ENCODE results near the gene WFS1. TPM values are rescaled to one million over a fixed set of nuclear protein-coding genes. Genes with fewer than 3 reads are reported as not detected.

WFS1 gene
- total RNA-seq, 1 donor from 2014 or later, result 41.1 TPM

DNA sequence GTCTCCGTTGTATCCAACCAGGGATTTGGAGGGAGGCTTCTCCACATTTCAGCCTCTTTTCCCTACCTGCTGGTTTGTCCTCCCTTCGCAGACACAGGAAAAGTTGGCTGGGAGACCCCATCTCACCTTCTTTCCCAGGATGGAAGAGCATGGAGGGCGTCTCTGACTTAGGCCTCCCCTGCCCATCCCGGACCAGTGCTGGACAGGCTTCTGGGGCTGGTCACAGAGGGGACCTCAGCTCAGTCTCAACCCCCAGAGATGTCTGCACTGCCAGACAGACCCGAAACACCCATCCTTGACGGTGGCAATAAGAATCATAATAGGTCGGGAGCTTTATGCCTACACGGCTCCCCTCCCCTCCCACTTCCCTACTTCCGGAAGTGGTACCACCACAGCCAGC is 1.6 kb downstream of the WFS1 start:
- Mint-ChIP-seq H3K4me1 (ENCODE audit: unreplicated experiment) (peaks cover 35% of the 10 kb centered on the region), H3K27ac (peak overlapping the region; percentile 81), H3K4me3 (peak overlapping the region; percentile 96), H3K9me3 (no peaks in the 10 kb centered on the region), H3K27me3 (peaks cover 9% of the 10 kb centered on the region), H3K36me3 (no peaks in the 10 kb centered on the region)
- no peak for DNase-seq (ENCODE audit: extremely low spot score, unreplicated experiment)
- no peak for TF ChIP-seq CTCF (conservative IDR thresholded peaks at IDR 0.05)

GRCh38 chr4:6271701-6272465 is 2.2 kb downstream of the WFS1 start:
- no peaks in the 10 kb centered on the region for H3K9me3 Mint-ChIP-seq
- peak overlapping the region; percentile 96 for H3K4me3 Mint-ChIP-seq
- DNase-seq (ENCODE audit: extremely low spot score, unreplicated experiment), result no peak
- peaks cover 9% of the 10 kb centered on the region for H3K27me3 Mint-ChIP-seq
- H3K4me1 Mint-ChIP-seq (ENCODE audit: unreplicated experiment), result peaks cover 42% of the 10 kb centered on the region
- no peaks in the 10 kb centered on the region for H3K36me3 Mint-ChIP-seq
- peak overlapping the region; percentile 81 for H3K27ac Mint-ChIP-seq
- no peak for TF ChIP-seq CTCF (conservative IDR thresholded peaks at IDR 0.05)

- Mint-ChIP-seq H3K4me1 (ENCODE audit: unreplicated experiment) (peaks cover 43% of the 10 kb centered on the region), H3K36me3 (no peaks in the 10 kb centered on the region), H3K27ac (peak overlapping the region; percentile 81), H3K9me3 (no peaks in the 10 kb centered on the region), H3K4me3 (peak overlapping the region; percentile 71), H3K27me3 (peaks cover 2% of the 10 kb centered on the region)
- no peak for DNase-seq (ENCODE audit: extremely low spot score, unreplicated experiment)
- TF ChIP-seq CTCF (conservative IDR thresholded peaks at IDR 0.05), result no peak
Measured at GRCh38 chr4:6272863-6273660, 3.4 kb downstream of the WFS1 start.

GRCh38 chr4:6273661-6273990 is 4.0 kb downstream of the WFS1 start:
- no peak for DNase-seq (ENCODE audit: extremely low spot score, unreplicated experiment)
- Mint-ChIP-seq H3K27ac (peak overlapping the region; percentile 53), H3K4me1 (ENCODE audit: unreplicated experiment) (peaks cover 43% of the 10 kb centered on the region), H3K27me3 (no peaks in the 10 kb centered on the region), H3K9me3 (no peaks in the 10 kb centered on the region), H3K36me3 (no peaks in the 10 kb centered on the region), H3K4me3 (peak overlapping the region; percentile 71)
- no peak for TF ChIP-seq CTCF (conservative IDR thresholded peaks at IDR 0.05)

- H3K27me3 Mint-ChIP-seq, result no peaks in the 10 kb centered on the region
- DNase-seq (ENCODE audit: extremely low spot score, unreplicated experiment), result no peak
- H3K9me3 Mint-ChIP-seq, result no peaks in the 10 kb centered on the region
- no peaks in the 10 kb centered on the region for H3K36me3 Mint-ChIP-seq
- TF ChIP-seq CTCF (conservative IDR thresholded peaks at IDR 0.05), result no peak
- peaks cover 38% of the 10 kb centered on the region for H3K4me1 Mint-ChIP-seq (ENCODE audit: unreplicated experiment)
- no peak overlapping the region for H3K4me3 Mint-ChIP-seq
- H3K27ac Mint-ChIP-seq, result no peak overlapping the region
Measured at GRCh38 chr4:6275351-6275750, 5.7 kb downstream of the WFS1 start.
